Measurements from ENCODE around the gene RAB40B. TPM values are rescaled to one million over a fixed set of nuclear protein-coding genes. Genes with fewer than 3 reads are reported as not detected.

The RAB40B gene
- total RNA-seq, 2 donors from 2014 or later = 1.2 to 4.6 TPM

DNA sequence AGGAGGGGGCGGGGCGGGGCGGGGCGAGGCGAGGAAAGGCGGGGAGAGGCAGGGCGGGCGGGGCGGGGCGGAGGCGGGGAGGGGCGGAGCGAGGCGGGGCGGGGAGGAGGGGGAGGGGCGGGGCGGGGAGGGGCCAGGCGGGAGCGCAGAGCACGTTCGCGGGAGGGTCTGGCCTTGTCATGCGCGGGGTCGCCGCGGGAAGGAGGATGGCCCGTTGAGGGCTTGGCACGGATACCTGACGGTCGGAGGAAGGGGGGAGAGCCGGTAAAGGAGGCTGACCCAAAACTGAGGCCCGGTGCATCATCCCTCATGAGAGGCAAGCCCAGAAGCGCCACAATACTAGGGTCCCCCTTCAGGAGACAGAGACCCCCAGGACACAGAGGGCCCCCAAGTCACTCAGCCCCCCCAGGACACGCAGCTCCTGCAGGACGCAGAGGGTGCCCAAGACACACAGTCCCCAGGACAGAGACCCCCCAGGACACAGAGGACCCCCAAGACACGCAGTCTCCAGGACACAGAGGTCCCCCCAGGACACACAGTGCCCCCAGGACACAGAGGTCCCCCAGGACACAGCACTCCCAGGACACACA lies 49.7 kb downstream of the RAB40B start:
- WGBS, 2 experiments (ENCODE audit: insufficient coverage in 1 of 2, insufficient read length in 1 of 2) = 0 to 16% methylated on average over 3 to 19 of the region's 37 CpGs
- TF ChIP-seq, protein P1, sequence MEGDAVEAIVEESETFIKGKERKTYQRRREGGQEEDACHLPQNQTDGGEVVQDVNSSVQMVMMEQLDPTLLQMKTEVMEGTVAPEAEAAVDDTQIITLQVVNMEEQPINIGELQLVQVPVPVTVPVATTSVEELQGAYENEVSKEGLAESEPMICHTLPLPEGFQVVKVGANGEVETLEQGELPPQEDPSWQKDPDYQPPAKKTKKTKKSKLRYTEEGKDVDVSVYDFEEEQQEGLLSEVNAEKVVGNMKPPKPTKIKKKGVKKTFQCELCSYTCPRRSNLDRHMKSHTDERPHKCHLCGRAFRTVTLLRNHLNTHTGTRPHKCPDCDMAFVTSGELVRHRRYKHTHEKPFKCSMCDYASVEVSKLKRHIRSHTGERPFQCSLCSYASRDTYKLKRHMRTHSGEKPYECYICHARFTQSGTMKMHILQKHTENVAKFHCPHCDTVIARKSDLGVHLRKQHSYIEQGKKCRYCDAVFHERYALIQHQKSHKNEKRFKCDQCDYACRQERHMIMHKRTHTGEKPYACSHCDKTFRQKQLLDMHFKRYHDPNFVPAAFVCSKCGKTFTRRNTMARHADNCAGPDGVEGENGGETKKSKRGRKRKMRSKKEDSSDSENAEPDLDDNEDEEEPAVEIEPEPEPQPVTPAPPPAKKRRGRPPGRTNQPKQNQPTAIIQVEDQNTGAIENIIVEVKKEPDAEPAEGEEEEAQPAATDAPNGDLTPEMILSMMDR (conservative IDR thresholded peaks at IDR 0.05) = no peak
- Mint-ChIP-seq H3K9me3 (no peaks in the 10 kb centered on the region), H3K36me3 (ENCODE audit: low read depth) (peaks cover 16% of the 10 kb centered on the region), H3K27me3 (ENCODE audit: insufficient read depth) (peaks cover 10% of the 10 kb centered on the region), H3K4me1 (peaks cover 4% of the 10 kb centered on the region), H3K4me3 (peak overlapping the region; percentile 78), H3K27ac (no peak overlapping the region)
- Histone ChIP-seq H3K9me3 (ENCODE audit: control insufficient read depth, low read length) (no peaks in the 10 kb centered on the region), H3K9ac (ENCODE audit: extremely low read depth, low read length, poor library complexity, severe bottlenecking) (no peak overlapping the region), H3K36me3 (ENCODE audit: control insufficient read depth, insufficient read depth, low read length) (peaks cover 13% of the 10 kb centered on the region), H3K27me3 (ENCODE audit: control insufficient read depth, insufficient read depth, low read length, poor library complexity, severe bottlenecking) (no peaks in the 10 kb centered on the region), H3K27ac (ENCODE audit: low read depth, low read length) (peak overlapping the region; percentile 29), H3K4me1 (ENCODE audit: control insufficient read depth, insufficient read depth, low read length) (no peaks in the 10 kb centered on the region), H3K4me3 (ENCODE audit: low read length) (no peak overlapping the region)
- no peak for DNase-seq

DNA sequence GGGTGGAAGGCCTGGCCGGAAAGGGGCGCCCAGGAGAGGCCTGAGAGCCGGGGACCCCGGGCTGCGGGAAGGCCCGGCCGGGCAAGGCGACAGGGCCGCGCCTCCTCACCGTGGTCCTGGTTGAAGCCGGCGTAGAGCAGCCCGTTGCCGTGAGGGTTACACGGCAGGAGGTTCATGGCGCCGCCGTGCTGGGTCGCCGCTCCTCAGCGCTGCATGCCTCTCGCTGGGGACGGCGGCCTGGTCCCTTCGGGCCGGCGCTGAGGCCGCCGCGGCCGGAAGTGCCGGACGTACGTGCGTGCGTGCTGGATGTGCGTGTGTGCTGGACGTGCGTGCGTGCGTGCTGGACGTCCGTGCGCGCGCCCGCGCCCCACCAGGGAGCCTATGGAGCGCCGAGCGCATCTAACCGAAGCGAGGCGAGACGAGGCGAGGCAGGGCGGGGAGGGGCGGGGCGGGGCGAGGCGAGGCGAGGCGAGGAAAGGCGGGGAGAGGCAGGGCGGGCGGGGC lies 50.3 kb downstream of the RAB40B start, which contains the start of gene WDR45B:
WDR45B (minus strand) TSS at position 280 of the 504 bp plus-strand sequence; CDS start at position 176, 104 bp downstream.
- Mint-ChIP-seq H3K27me3 (ENCODE audit: insufficient read depth) (peaks cover 10% of the 10 kb centered on the region), H3K4me3 (peak within 1 kb of the TSS; percentile 78), H3K27ac (peak within 1 kb of the TSS; percentile 87), H3K36me3 (ENCODE audit: low read depth) (peaks cover 22% of the 10 kb centered on the region), H3K4me1 (peaks cover 4% of the 10 kb centered on the region), H3K9me3 (no peaks in the 10 kb centered on the region)
- DNase-seq = peak; percentile 99
- Histone ChIP-seq H3K9me3 (ENCODE audit: control insufficient read depth, low read length) (no peaks in the 10 kb centered on the region), H3K4me1 (ENCODE audit: control insufficient read depth, insufficient read depth, low read length) (no peaks in the 10 kb centered on the region), H3K4me3 (ENCODE audit: low read length) (peak within 1 kb of the TSS; percentile 96), H3K36me3 (ENCODE audit: control insufficient read depth, insufficient read depth, low read length) (peaks cover 19% of the 10 kb centered on the region), H3K27ac (ENCODE audit: low read depth, low read length) (peak within 1 kb of the TSS; percentile 84), H3K27me3 (ENCODE audit: control insufficient read depth, insufficient read depth, low read length, poor library complexity, severe bottlenecking) (no peaks in the 10 kb centered on the region), H3K9ac (ENCODE audit: extremely low read depth, low read length, poor library complexity, severe bottlenecking) (peak within 1 kb of the TSS; percentile 80)
- 0% methylated on average over 54 of the region's 67 CpGs; no CpG with 5 or more reads in 1 of the 2 experiments for WGBS, 2 experiments (ENCODE audit: insufficient coverage in 1 of 2, insufficient read length in 1 of 2)
- TF ChIP-seq, protein P1 (conservative IDR thresholded peaks at IDR 0.05) = no peak

DNA sequence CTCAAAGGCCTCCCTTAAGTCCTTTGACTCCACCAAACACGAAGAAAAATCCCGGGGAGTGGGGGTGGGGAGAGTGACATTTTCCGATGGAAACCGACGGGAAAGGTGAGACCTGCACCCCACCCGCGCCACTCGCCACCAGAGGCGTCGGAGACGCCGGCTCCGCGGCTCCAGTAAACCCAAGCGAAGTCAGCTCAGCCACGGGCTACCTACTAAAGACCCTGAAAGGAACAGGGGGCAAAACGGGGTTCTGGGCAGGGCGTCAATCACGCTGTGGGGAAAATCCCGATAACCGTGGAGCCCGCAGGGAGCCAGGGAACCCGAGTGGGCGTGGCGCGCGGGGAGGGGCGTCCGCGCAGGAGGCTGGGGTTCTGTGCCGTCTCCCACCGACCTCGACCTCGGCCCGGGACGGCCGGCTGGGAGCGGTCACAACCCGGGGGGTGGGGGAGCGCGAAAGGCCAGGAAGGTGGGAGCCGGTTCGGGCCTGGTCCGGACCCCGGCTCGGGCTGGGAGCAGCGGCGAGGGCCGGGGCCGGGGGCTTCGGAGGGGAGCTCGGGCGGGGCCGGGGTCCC lies 50.8 kb downstream of the RAB40B start:
- DNase-seq = peak; percentile 75
- WGBS, 2 experiments (ENCODE audit: insufficient coverage in 1 of 2, insufficient read length in 1 of 2) = 0% methylated on average over 11 to 54 of the region's 54 CpGs
- peak overlapping the region; percentile 78 for H3K4me3 Mint-ChIP-seq
- Histone ChIP-seq H3K4me3 (ENCODE audit: low read length) (peak overlapping the region; percentile 96), H3K27ac (ENCODE audit: low read depth, low read length) (peak overlapping the region; percentile 84), H3K27me3 (ENCODE audit: control insufficient read depth, insufficient read depth, low read length, poor library complexity, severe bottlenecking) (no peaks in the 10 kb centered on the region), H3K36me3 (ENCODE audit: control insufficient read depth, insufficient read depth, low read length) (peaks cover 24% of the 10 kb centered on the region), H3K9me3 (ENCODE audit: control insufficient read depth, low read length) (no peaks in the 10 kb centered on the region), H3K4me1 (ENCODE audit: control insufficient read depth, insufficient read depth, low read length) (no peaks in the 10 kb centered on the region), H3K9ac (ENCODE audit: extremely low read depth, low read length, poor library complexity, severe bottlenecking) (peak overlapping the region; percentile 80)
- H3K27me3 Mint-ChIP-seq (ENCODE audit: insufficient read depth) = peaks cover 10% of the 10 kb centered on the region
- TF ChIP-seq, protein P1 (conservative IDR thresholded peaks at IDR 0.05) = peak; percentile 31
- peaks cover 25% of the 10 kb centered on the region for H3K36me3 Mint-ChIP-seq (ENCODE audit: low read depth)
- no peaks in the 10 kb centered on the region for H3K9me3 Mint-ChIP-seq
- peaks cover 4% of the 10 kb centered on the region for H3K4me1 Mint-ChIP-seq
- peak overlapping the region; percentile 87 for H3K27ac Mint-ChIP-seq
